Common myeloid progenitor, CD34-positive (primary cell): ENCODE data around the gene NRTN.
"Not testable (repeated sequence)": the region's sequence is repeated elsewhere in the genome, so short reads cannot be mapped to it uniquely, and the experiment has no call there.

Source experiments
- CTCF ChIA-PET: fragments of 350-600 bp; sonication (Branson Sonifier 250); formaldehyde crosslinking; loops from one replicate; lab custom pipeline; 2021; ENCODE audit warnings: antibody characterized with exemption; lab: Charles Lee
- POLR2A ChIA-PET: fragments of 350-600 bp; sonication (Branson Sonifier 250); formaldehyde crosslinking; loops from one replicate; lab custom pipeline; 2021; ENCODE audit warnings: antibody characterized with exemption; lab: Charles Lee
- DNase-seq, 3 donors: peaks; one replicate each; pipeline versions ENCODE4 v3.0.0 to v3.0.0-alpha.2; 2013
- H3K27ac ChIP-seq, 2 experiments: 1 replicate in 1 of 2; 2 replicates in 1 of 2; pipeline ENCODE4 v1.7.0; 2013; ENCODE audit warnings: inconsistent platforms in 2 of 2, low read length in 2 of 2, mild to moderate bottlenecking in 2 of 2, low read depth in 1 of 2, moderate library complexity in 1 of 2; ENCODE audit not compliant: severe bottlenecking in 2 of 2, insufficient read depth in 1 of 2, poor library complexity in 1 of 2
- H3K27me3 ChIP-seq, 5 experiments: replicated peaks in 2 of 5; 1 replicate in 3 of 5; 2 replicates in 2 of 5; pipeline versions ENCODE4 v1.6.1 to v1.7.0; 2013; ENCODE audit warnings: low read length in 4 of 5, mild to moderate bottlenecking in 2 of 5, moderate library complexity in 2 of 5, inconsistent platforms in 1 of 5; ENCODE audit not compliant: insufficient read depth in 5 of 5, control insufficient read depth in 4 of 5
- H3K36me3 ChIP-seq, 4 experiments: 1 replicate in 2 of 4; 2 replicates in 2 of 4; pipeline versions ENCODE4 v1.6.1 to v1.7.0; 2013; ENCODE audit warnings: low read length in 3 of 4, control low read depth in 1 of 4, mild to moderate bottlenecking in 1 of 4; ENCODE audit not compliant: control insufficient read depth in 4 of 4, insufficient read depth in 4 of 4
- H3K4me1 ChIP-seq, 4 experiments: 1 replicate in 3 of 4; 2 replicates in 1 of 4; pipeline versions ENCODE4 v1.6.1 to v1.7.1; 2013; ENCODE audit warnings: low read length in 3 of 4, mild to moderate bottlenecking in 3 of 4, control low read depth in 1 of 4, inconsistent platforms in 1 of 4, moderate library complexity in 1 of 4; ENCODE audit not compliant: control insufficient read depth in 4 of 4, insufficient read depth in 4 of 4; ENCODE audit errors: control extremely low read depth in 1 of 4
- H3K4me3 ChIP-seq, 7 experiments: 1 replicate in 4 of 7; 2 replicates in 3 of 7; pipeline versions ENCODE4 v1.5.1 to v1.7.0; 2013; ENCODE audit warnings: mild to moderate bottlenecking in 7 of 7, low read length in 6 of 7, moderate library complexity in 6 of 7, inconsistent platforms in 2 of 7, low read depth in 2 of 7, control low read depth in 1 of 7; ENCODE audit not compliant: insufficient read depth in 4 of 7, control insufficient read depth in 1 of 7; ENCODE audit errors: extremely low read depth in 1 of 7
- H3K9me3 ChIP-seq, 5 experiments: 1 replicate in 4 of 5; 2 replicates in 1 of 5; pipeline versions ENCODE4 v1.6.1 to v1.7.1; 2013; ENCODE audit warnings: low read length in 4 of 5, mild to moderate bottlenecking in 2 of 5, inconsistent platforms in 1 of 5, low read depth in 1 of 5, moderate library complexity in 1 of 5; ENCODE audit not compliant: control insufficient read depth in 4 of 5, insufficient read depth in 2 of 5; ENCODE audit errors: control extremely low read depth in 1 of 5
- WGBS: methylation state at CpG from one replicate; pipeline ENCODE4 v1.1.5; 2013; ENCODE audit not compliant: insufficient coverage; 5-methylcytosine and 5-hydroxymethylcytosine counted together

NRTN gene

DNA sequence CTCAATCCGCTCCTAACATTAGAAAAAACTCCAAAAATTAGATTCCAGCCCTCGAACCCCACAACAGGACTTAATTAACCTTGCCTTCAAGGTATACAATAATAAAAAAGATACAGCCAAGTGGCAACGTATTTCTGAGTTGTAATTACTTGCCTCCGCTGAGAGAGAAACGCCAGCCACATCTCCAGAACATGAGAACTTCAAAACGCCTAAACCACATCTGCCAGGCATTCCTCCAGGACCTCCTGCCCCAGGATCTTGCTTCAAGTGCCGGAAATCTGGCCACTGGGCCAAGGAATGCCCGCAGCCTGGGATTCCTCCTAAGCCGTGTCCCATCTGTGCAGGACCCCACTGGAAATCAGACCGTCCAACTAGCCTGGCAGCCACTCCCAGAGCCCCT, 49.3 kb downstream of the NRTN start:
- H3K27ac ChIP-seq, POLR2A ChIA-PET, H3K27me3 ChIP-seq, H3K36me3 ChIP-seq, H3K4me3 ChIP-seq, CTCF ChIA-PET, DNase-seq, H3K9me3 ChIP-seq: not testable (repeated sequence)
- peaks cover 0 to 18% (median 3%) of the 10 kb centered on the region in 4 experiments for H3K4me1 ChIP-seq
- WGBS, result 93% methylated on average over 10 of the region's 10 CpGs

DNA sequence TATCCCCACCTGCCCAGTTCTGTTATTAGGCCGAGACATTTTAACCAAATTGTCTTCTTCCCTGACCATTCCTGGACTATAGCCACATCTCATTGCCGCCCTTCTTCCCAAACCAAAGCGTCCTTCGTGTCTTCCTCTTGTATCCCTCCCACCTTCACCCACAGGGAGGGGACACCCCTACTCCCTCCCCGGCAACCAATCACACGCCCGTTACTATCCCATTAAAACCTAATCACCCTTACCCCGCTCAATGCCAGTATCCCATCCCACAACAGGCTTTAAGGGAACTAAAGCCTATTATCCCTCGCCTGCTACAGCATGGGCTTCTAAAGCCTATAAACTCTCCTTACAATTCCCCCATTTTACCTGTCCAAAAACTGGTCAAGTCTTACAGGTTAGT, 50.3 kb downstream of the NRTN start:
- 98% methylated on average over 9 of the region's 9 CpGs for WGBS
- CTCF ChIA-PET, H3K9me3 ChIP-seq, H3K36me3 ChIP-seq, DNase-seq, H3K27me3 ChIP-seq, H3K4me3 ChIP-seq, H3K27ac ChIP-seq, POLR2A ChIA-PET: not testable (repeated sequence)
- H3K4me1 ChIP-seq, result peaks cover 0 to 17% (median 3%) of the 10 kb centered on the region in 4 experiments

DNA sequence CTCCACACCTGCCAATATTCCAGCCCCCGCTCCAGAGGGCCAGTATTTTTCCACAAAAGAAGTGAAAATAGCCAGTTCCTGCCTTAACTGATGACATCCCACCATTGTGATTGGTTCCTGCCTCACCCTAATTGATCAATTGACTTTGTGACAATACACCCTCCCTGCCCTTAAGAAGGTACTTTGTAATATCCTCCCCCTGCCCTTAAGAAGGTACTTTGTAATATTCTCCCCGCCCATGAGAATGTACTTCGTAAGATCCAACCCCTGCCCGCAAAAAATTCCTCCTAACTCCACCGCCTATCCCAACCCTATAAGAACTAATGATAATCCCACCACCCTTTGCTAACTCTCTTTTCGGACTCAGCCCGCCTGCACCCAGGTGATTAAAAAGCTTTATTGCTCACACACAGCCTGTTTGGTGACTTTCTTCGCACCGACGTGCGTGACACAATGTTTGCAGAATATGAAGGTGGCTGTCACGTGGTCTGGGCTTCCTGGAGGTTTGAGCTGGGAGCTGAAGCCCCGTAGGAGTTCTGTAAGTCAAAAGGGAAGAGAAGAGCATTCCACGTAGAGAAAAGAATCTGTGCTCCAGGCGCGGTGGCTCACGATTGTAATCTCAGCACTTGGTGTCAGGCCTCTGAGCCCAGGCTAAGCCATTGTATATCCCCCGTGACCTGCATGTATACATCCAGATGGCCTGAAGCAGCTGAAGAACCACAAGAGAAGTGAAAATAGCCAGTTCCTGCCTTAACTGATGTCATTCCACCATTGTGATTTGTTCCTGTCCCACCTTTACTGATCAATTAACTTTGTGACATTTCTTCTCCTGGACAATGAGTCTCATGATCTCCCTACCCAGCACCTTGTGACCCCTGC, 52.6 kb downstream of the NRTN start:
- Histone ChIP-seq H3K36me3 (no peaks in the 10 kb centered on the region), H3K4me1 (peaks cover 0 to 5% (median 1%) of the 10 kb centered on the region in 4 experiments), H3K4me3 (no peak overlapping the region), H3K9me3 (no peaks in the 10 kb centered on the region), H3K27me3 (no peaks in the 10 kb centered on the region), H3K27ac (no peak overlapping the region)
- no peak for DNase-seq
- ChIA-PET CTCF (no interaction called here), POLR2A (no interaction called here)
- 95% methylated on average over 16 of the region's 18 CpGs for WGBS

DNA sequence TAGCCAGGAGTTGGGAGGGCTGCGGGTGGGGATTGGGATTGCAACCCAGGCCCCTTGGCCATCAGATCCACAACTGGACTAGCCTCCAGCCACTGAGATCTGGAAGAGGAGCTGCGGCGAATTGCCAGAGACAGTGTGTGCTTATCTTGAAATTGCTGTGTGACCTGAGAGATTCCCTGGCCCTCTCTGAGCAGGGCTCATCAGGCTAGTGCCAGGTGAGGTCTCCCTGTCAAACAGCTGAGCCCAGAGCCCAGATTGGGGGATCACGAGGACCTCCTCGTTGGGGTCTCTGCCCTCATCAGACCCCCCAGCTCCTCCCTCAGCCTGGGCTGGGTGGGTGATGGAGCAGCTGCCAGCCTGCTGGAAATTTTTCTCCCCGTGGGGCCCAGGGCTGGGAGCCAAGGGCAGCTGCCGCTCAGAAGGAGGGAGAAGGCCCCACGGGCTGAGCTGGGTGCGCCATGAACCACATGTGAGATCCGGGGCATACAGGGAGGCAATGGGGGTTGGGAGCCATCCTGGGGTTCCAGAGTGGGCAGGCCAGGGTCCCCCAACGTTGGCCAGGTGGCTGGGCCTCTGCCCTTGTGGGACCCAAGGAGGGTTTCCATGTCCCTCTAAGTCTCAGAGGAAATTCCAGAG, 58.3 kb downstream of the NRTN start:
- H3K4me1 ChIP-seq, result no peaks in the 10 kb centered on the region
- WGBS, result 84% methylated on average over 10 of the region's 11 CpGs
- H3K9me3 ChIP-seq, result no peaks in the 10 kb centered on the region
- H3K27ac ChIP-seq, result no peak overlapping the region
- no peak overlapping the region for H3K4me3 ChIP-seq
- ChIA-PET CTCF (no interaction called here), POLR2A (no interaction called here)
- DNase-seq, result no peak
- no peaks in the 10 kb centered on the region for H3K27me3 ChIP-seq
- H3K36me3 ChIP-seq, result no peaks in the 10 kb centered on the region

DNA sequence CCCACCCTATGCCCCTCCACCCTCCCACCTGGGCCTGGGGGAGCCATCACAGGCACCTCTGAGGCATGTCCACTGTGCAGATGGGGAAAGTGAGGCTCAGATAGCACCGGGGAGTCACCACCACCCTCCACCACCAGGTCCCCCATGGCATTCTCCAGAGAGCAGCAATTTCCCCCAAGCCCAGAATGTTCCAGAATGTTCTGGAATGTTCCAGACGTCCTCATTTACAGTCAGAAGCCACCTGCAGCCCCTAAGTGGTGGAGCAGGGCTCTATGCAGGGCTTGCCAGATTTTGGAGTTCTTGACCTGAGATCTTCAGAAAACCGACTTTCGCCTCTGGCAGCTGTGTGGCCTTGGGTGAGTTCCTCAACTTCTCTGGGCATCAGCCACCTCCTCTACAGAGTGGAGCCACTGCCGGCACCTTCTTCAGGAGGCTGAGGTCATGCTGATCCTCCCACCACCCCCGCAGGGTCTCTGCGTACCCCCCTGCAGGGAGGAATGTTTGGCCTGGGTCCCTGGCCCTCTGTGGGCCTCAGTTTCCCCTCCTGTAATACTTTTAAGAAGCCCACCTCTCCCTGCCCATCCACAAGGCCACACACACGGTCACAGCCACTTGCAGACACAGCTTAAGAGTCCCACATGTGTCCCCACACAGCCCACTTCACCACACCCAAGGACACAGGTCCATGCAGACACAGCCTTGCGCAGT, 59.3 kb downstream of the NRTN start:
- POLR2A ChIA-PET, result no interaction called here
- WGBS, result 77% methylated on average over 6 of the region's 9 CpGs
- CTCF ChIA-PET, result no interaction called here
- DNase-seq, result no peak
- no peak overlapping the region for H3K4me3 ChIP-seq
- no peaks in the 10 kb centered on the region for H3K36me3 ChIP-seq
- no peaks in the 10 kb centered on the region for H3K27me3 ChIP-seq
- no peaks in the 10 kb centered on the region for H3K9me3 ChIP-seq
- H3K27ac ChIP-seq, result no peak overlapping the region
- no peaks in the 10 kb centered on the region for H3K4me1 ChIP-seq

DNA sequence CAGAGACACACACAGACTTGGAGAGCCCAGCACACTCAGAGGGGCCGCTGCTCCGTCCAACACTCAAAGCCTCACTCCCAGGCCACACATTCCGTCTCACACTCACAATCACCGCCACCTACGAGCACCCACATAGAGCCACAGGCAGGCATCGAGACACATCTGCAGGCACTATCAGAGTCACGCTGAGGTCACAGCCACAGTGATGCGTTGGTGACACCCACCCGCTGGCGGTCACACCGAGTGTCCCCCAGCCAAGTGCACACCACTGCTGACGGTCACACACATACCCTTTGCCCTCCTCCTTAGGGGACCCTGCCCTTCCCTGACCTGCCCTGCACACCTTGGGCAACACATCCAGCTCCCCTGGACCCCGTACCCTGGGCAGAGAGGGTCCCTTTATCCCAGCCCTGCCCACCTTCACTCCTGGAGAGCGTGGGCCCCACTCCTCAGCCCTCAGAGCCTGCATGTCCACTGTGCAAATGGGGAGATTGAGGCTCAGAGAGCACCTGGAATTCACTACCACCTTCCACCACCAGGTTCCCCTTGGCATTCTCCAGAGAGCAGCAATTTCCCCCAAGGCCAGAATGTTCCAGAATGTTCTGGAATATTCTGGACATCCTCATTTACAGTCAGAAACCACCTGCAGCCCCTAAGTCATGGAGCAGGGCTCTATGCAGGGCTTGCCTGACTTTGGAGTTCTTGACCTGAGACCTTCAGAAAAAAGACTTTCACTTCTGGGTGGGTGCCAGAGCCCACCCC, 60.0 kb downstream of the NRTN start:
- WGBS, result 95% methylated on average over 13 of the region's 14 CpGs
- H3K27me3 ChIP-seq, result no peaks in the 10 kb centered on the region
- no peaks in the 10 kb centered on the region for H3K36me3 ChIP-seq
- ChIA-PET POLR2A (no interaction called here), CTCF (no interaction called here)
- no peaks in the 10 kb centered on the region for H3K4me1 ChIP-seq
- no peak overlapping the region for H3K4me3 ChIP-seq
- H3K27ac ChIP-seq, result no peak overlapping the region
- no peak for DNase-seq
- H3K9me3 ChIP-seq, result no peaks in the 10 kb centered on the region
